WTC11 (cell line): ENCODE data around the gene DPP10. TPM values are rescaled to one million over a fixed set of nuclear protein-coding genes. Genes with fewer than 3 reads are reported as not detected.
"Not testable (repeated sequence)": the region's sequence is repeated elsewhere in the genome, so short reads cannot be mapped to it uniquely, and the experiment has no call there.

Source experiments
- ATAC-seq: fragments of 200-7000 bp; cut with Tn5 transposase; 2 replicates; pipeline ENCODE4 v1.10.0; 2021; ENCODE audit warnings: mild to moderate bottlenecking, moderate library complexity
- CTCF ChIA-PET: fragments of 300-600 bp; sonication (Branson Sonifier 250); formaldehyde crosslinking; loops from one replicate; lab custom pipeline; 2021; ENCODE audit warnings: antibody characterized with exemption; lab: Charles Lee
- POLR2A ChIA-PET: fragments of 350-600 bp; sonication (Branson Sonifier 250); formaldehyde crosslinking; loops from one replicate; lab custom pipeline; 2021; ENCODE audit warnings: antibody characterized with exemption; lab: Charles Lee
- DNase-seq: peaks from one replicate; pipeline ENCODE4 v3.0.0; 2021; ENCODE audit warnings: low spot score
- H3K27ac Mint-ChIP-seq: 2 replicates; pipeline ENCODE4 v1.8.0; 2021; ENCODE audit warnings: mixed read lengths
- H3K27me3 Mint-ChIP-seq: 2 replicates; pipeline ENCODE4 v1.8.0; 2021; ENCODE audit warnings: low read depth, mild to moderate bottlenecking, moderate library complexity, mixed read lengths
- H3K36me3 Mint-ChIP-seq: 2 replicates; pipeline ENCODE4 v1.8.0; 2021; ENCODE audit warnings: mixed read lengths
- H3K4me1 Mint-ChIP-seq: 2 replicates; pipeline ENCODE4 v1.8.0; 2022; ENCODE audit warnings: mixed read lengths
- H3K4me3 Mint-ChIP-seq: 2 replicates; pipeline ENCODE4 v1.8.0; 2021; ENCODE audit warnings: mild to moderate bottlenecking, moderate library complexity, mixed read lengths
- H3K9me3 Mint-ChIP-seq: 2 replicates; pipeline ENCODE4 v1.8.0; 2021; ENCODE audit warnings: mixed read lengths
- CTCF ChIP-seq: fragments of 200-600 bp; IDR thresholded peaks from 2 replicates; pipeline ENCODE4 v1.8.0; 2022; ENCODE audit warnings: antibody characterized with exemption
- E2F4 ChIP-seq: sonication (generic); formaldehyde crosslinking; IDR thresholded peaks from 2 replicates; pipeline ENCODE4 v1.8.1; 2022; ENCODE audit warnings: low read depth, mild to moderate bottlenecking, moderate library complexity, missing genetic modification reagents, borderline replicate concordance
- ELF4 ChIP-seq: sonication (generic); formaldehyde crosslinking; IDR thresholded peaks from 2 replicates; pipeline ENCODE4 v1.8.1; 2022; ENCODE audit warnings: low read depth, mild to moderate bottlenecking, moderate library complexity, missing genetic modification reagents
- FOXJ3 ChIP-seq: sonication (generic); formaldehyde crosslinking; IDR thresholded peaks from 2 replicates; pipeline ENCODE4 v1.9.0; 2021; ENCODE audit warnings: missing genetic modification reagents, mild to moderate bottlenecking, borderline replicate concordance
- JUN ChIP-seq: sonication (generic); formaldehyde crosslinking; IDR thresholded peaks from 2 replicates; pipeline ENCODE4 v1.8.0; 2023; ENCODE audit warnings: mild to moderate bottlenecking, missing genetic modification reagents
- MXD4 ChIP-seq: fragments of 250-450 bp; sonication (Bioruptor Pico); IDR thresholded peaks from 2 replicates; pipeline ENCODE4 v1.8.0; 2021; ENCODE audit warnings: mild to moderate bottlenecking, moderate library complexity, borderline replicate concordance
- MYBL2 ChIP-seq: sonication (generic); formaldehyde crosslinking; IDR thresholded peaks from 2 replicates; pipeline ENCODE4 v1.8.1; 2023; ENCODE audit warnings: mild to moderate bottlenecking, moderate library complexity, missing genetic modification reagents
- NR2C2 ChIP-seq: sonication (generic); formaldehyde crosslinking; IDR thresholded peaks from 2 replicates; pipeline ENCODE4 v1.8.0; 2022; ENCODE audit warnings: mild to moderate bottlenecking, missing genetic modification reagents
- OVOL2 ChIP-seq: fragments of 250-450 bp; sonication (Bioruptor Pico); IDR thresholded peaks from 2 replicates; pipeline ENCODE4 v1.9.0; 2021; ENCODE audit warnings: mild to moderate bottlenecking, borderline replicate concordance
- SMAD4 ChIP-seq: sonication (generic); formaldehyde crosslinking; IDR thresholded peaks from 2 replicates; pipeline ENCODE4 v1.8.0; 2022; ENCODE audit warnings: mild to moderate bottlenecking, missing genetic modification reagents
- SOX15 ChIP-seq: fragments of 250-450 bp; sonication (Bioruptor Pico); IDR thresholded peaks from 2 replicates; pipeline ENCODE4 v1.9.0; 2021; ENCODE audit warnings: mild to moderate bottlenecking
- USF1 ChIP-seq: sonication (generic); formaldehyde crosslinking; IDR thresholded peaks from 2 replicates; pipeline ENCODE4 v1.8.0; 2022; ENCODE audit warnings: mild to moderate bottlenecking, missing genetic modification reagents
- ZNF138 ChIP-seq: sonication (generic); formaldehyde crosslinking; conservative IDR thresholded peaks from 2 replicates; pipeline ENCODE4 v1.8.1; 2022; ENCODE audit warnings: mild to moderate bottlenecking, moderate library complexity, missing genetic modification reagents
- ZNF232 ChIP-seq: sonication (generic); formaldehyde crosslinking; IDR thresholded peaks from 2 replicates; pipeline ENCODE4 v1.8.0; 2022; ENCODE audit warnings: mild to moderate bottlenecking, missing genetic modification reagents
- ZNF317 ChIP-seq: sonication (generic); formaldehyde crosslinking; IDR thresholded peaks from 2 replicates; pipeline ENCODE4 v1.8.1; 2023; ENCODE audit warnings: low read depth, mild to moderate bottlenecking, moderate library complexity, missing genetic modification reagents, borderline replicate concordance
- ZNF396 ChIP-seq: fragments of 250-450 bp; sonication (Bioruptor Pico); IDR thresholded peaks from 2 replicates; pipeline ENCODE4 v1.8.0; 2021; ENCODE audit warnings: mild to moderate bottlenecking, moderate library complexity, borderline replicate concordance
- total RNA-seq: library from RNA; stranded (reverse); gene quantifications from 3 replicates; pipeline ENCODE4 v1.2.3, GENCODE V29; 2021
- TF ChIP-seq, protein P1 (sequence below): sonication (generic); formaldehyde crosslinking; IDR thresholded peaks from 2 replicates; pipeline ENCODE4 v1.8.1; 2023; ENCODE audit warnings: mild to moderate bottlenecking, missing genetic modification reagents, moderate library complexity
- TF ChIP-seq, protein P2 (sequence below): fragments of 250-450 bp; sonication (Bioruptor Pico); conservative IDR thresholded peaks from 2 replicates; pipeline ENCODE4 v1.9.0; 2021; ENCODE audit warnings: mild to moderate bottlenecking
- TF ChIP-seq, protein P3 (sequence below): fragments of 250-450 bp; sonication (Bioruptor Pico); IDR thresholded peaks from 2 replicates; pipeline ENCODE4 v1.9.0; 2021; ENCODE audit warnings: moderate library complexity, mild to moderate bottlenecking, inconsistent platforms, borderline replicate concordance

The DPP10 gene
- total RNA-seq, 1 experiment from 2014 or later = 4.0 TPM

- TF ChIP-seq, protein P1, sequence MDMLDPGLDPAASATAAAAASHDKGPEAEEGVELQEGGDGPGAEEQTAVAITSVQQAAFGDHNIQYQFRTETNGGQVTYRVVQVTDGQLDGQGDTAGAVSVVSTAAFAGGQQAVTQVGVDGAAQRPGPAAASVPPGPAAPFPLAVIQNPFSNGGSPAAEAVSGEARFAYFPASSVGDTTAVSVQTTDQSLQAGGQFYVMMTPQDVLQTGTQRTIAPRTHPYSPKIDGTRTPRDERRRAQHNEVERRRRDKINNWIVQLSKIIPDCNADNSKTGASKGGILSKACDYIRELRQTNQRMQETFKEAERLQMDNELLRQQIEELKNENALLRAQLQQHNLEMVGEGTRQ (CRISPR knock-in tag) = no peak
- TF ChIP-seq CTCF = no peak
- no peak for TF ChIP-seq FOXJ3 (CRISPR knock-in tag)
- no peak for TF ChIP-seq SOX15 (CRISPR knock-in tag)
- no peak for TF ChIP-seq SMAD4 (CRISPR knock-in tag)
- no peak overlapping the region for H3K27ac Mint-ChIP-seq
- DNase-seq (no peak), ATAC-seq (0 out of 2 replicates have a peak, but pooled peaks have one; percentile 30)
- peaks cover 12% of the 10 kb centered on the region for H3K4me1 Mint-ChIP-seq
- ChIA-PET POLR2A (no interaction called here), CTCF (no interaction called here)
- H3K9me3 Mint-ChIP-seq = peaks cover 27% of the 10 kb centered on the region
- peaks cover 29% of the 10 kb centered on the region for H3K36me3 Mint-ChIP-seq
- H3K4me3 Mint-ChIP-seq = no peak overlapping the region
- peaks cover 23% of the 10 kb centered on the region for H3K27me3 Mint-ChIP-seq
Observed at GRCh38 chr2:115084446-115084845, 642.0 kb downstream of the DPP10 start.

GRCh38 chr2:115086051-115086620 is 643.7 kb downstream of the DPP10 start:
- H3K27ac Mint-ChIP-seq, POLR2A ChIA-PET, H3K4me3 Mint-ChIP-seq, DNase-seq: not testable (repeated sequence)
- Mint-ChIP-seq H3K36me3 (peaks cover 45% of the 10 kb centered on the region), H3K27me3 (peaks cover 32% of the 10 kb centered on the region), H3K9me3 (peaks cover 37% of the 10 kb centered on the region), H3K4me1 (peaks cover 12% of the 10 kb centered on the region)
- peak; percentile 52 for ATAC-seq
- CTCF ChIA-PET = interaction anchor here (0.7 kb wide), 1 partner anchor 979 kb away, joined by 3 read pairs; no protein-coding TSS in a partner anchor

- H3K4me1 Mint-ChIP-seq = 0 out of 2 replicates have a peak, but pooled peaks cover 5% of the 10 kb centered on the region
- ChIA-PET POLR2A (no interaction called here), CTCF (no interaction called here)
- no peak for TF ChIP-seq NR2C2 (CRISPR knock-in tag)
- TF ChIP-seq MYBL2 (CRISPR knock-in tag) = no peak
- no peak for TF ChIP-seq OVOL2
- no peak for TF ChIP-seq CTCF
- TF ChIP-seq, protein P2, sequence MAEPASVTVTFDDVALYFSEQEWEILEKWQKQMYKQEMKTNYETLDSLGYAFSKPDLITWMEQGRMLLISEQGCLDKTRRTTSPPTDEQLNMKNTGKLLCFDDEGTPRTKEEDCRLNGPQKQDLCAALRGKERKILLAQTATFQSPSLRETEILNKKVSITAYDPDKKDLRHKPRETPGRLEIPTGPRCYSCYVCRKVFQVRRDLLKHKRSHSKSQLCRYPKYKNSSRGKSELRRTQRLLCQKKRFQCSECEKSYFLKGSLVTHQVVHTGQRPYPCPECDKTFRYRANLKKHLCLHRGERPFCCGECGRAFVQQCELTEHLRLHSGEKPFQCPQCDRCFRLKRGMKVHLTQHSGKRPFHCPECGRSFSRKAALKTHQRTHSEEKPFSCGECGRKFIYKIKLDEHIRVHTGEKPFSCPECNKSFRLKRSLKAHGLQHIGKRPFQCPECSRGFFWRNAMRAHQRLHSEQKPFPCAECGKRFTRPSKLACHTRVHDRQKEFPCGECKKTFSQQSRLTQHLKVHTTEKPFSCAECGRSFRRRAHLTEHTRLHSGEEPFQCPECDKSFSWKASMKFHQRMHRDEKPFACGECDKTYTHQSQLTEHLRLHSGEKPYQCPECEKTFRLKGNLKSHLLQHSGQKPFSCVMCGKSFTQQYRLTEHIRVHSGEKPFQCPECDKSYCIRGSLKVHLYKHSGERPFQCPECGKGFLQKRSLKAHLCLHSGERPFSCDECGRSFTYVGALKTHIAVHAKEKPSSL (CRISPR knock-in tag) = no peak
- no peak for TF ChIP-seq ELF4
- TF ChIP-seq ZNF317 = no peak
- no peak for TF ChIP-seq ZNF396 (CRISPR knock-in tag)
- TF ChIP-seq JUN (CRISPR knock-in tag) = no peak
- no peak for TF ChIP-seq ZNF138 (CRISPR knock-in tag)
- TF ChIP-seq ZNF232 (CRISPR knock-in tag) = no peak
- TF ChIP-seq, protein P3, sequence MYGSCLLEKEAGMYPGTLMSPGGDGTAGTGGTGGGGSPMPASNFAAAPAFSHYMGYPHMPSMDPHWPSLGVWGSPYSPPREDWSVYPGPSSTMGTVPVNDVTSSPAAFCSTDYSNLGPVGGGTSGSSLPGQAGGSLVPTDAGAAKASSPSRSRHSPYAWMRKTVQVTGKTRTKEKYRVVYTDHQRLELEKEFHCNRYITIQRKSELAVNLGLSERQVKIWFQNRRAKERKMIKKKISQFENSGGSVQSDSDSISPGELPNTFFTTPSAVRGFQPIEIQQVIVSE (CRISPR knock-in tag) = no peak
- no peak for TF ChIP-seq SOX15 (CRISPR knock-in tag)
- no peak for TF ChIP-seq E2F4 (CRISPR knock-in tag)
- no peak for TF ChIP-seq USF1 (CRISPR knock-in tag)
- no peak for TF ChIP-seq MXD4 (CRISPR knock-in tag)
- no peak for ATAC-seq
- no peak for DNase-seq
- H3K4me3 Mint-ChIP-seq = no peak overlapping the region
- peaks cover 66% of the 10 kb centered on the region for H3K9me3 Mint-ChIP-seq
- H3K27me3 Mint-ChIP-seq = peaks cover 15% of the 10 kb centered on the region
- H3K27ac Mint-ChIP-seq = no peak overlapping the region
- H3K36me3 Mint-ChIP-seq = peaks cover 33% of the 10 kb centered on the region
Observed at GRCh38 chr2:115094441-115094840, 652.0 kb downstream of the DPP10 start.
